H9 (cell line): ENCODE data around the gene RAD23B. TPM values are rescaled to one million over a fixed set of nuclear protein-coding genes. Genes with fewer than 3 reads are reported as not detected.

Experiments used
- DNase-seq: peaks from one replicate; pipeline ENCODE4 v3.0.0-alpha.2; 2017
- H2AFZ ChIP-seq: one replicate; pipeline ENCODE4 v1.6.1; 2013; ENCODE audit warnings: mild to moderate bottlenecking, low read length, control low read depth, moderate library complexity
- H2AK5ac ChIP-seq: 2 replicates; pipeline ENCODE4 v1.6.1; 2013; ENCODE audit warnings: low read length, control low read depth, mixed read lengths; ENCODE audit not compliant: insufficient read length
- H2BK120ac ChIP-seq: one replicate; pipeline ENCODE4 v1.6.1; 2013; ENCODE audit warnings: low read depth, mild to moderate bottlenecking, low read length, control low read depth, inconsistent platforms; ENCODE audit not compliant: poor library complexity, severe bottlenecking
- H2BK12ac ChIP-seq: 2 replicates; pipeline ENCODE4 v1.6.1; 2013; ENCODE audit warnings: low read length, control low read depth, mixed read lengths, low read depth; ENCODE audit not compliant: insufficient read length
- H2BK15ac ChIP-seq: 2 replicates; pipeline ENCODE4 v1.6.1; 2013; ENCODE audit warnings: low read depth, low read length, control low read depth
- H2BK20ac ChIP-seq: one replicate; pipeline ENCODE4 v1.6.1; 2013; ENCODE audit warnings: low read depth, mild to moderate bottlenecking, low read length, control low read depth, inconsistent platforms; ENCODE audit not compliant: poor library complexity, severe bottlenecking
- H2BK5ac ChIP-seq: 2 replicates; pipeline ENCODE4 v1.6.1; 2013; ENCODE audit warnings: low read length, control low read depth, mixed read lengths; ENCODE audit not compliant: insufficient read length
- H3K14ac ChIP-seq: 2 replicates; pipeline ENCODE4 v1.6.1; 2013; ENCODE audit warnings: low read length, control low read depth; ENCODE audit not compliant: insufficient read depth
- H3K18ac ChIP-seq: 2 replicates; pipeline ENCODE4 v1.6.1; 2013; ENCODE audit warnings: low read depth, mild to moderate bottlenecking, mixed read lengths, low read length, control low read depth; ENCODE audit not compliant: insufficient read length
- H3K23ac ChIP-seq: 2 replicates; pipeline ENCODE4 v1.6.1; 2013; ENCODE audit warnings: low read length, control low read depth, mixed read lengths, low read depth; ENCODE audit not compliant: insufficient read length
- H3K23me2 ChIP-seq: 2 replicates; pipeline ENCODE4 v1.6.1; 2013; ENCODE audit warnings: low read depth, mild to moderate bottlenecking, mixed read lengths, low read length, control low read depth; ENCODE audit not compliant: insufficient read length, poor library complexity, severe bottlenecking
- H3K27ac ChIP-seq: 2 replicates; pipeline ENCODE4 v1.5.1; 2013; ENCODE audit warnings: low read length, control low read depth, mixed read lengths, low read depth; ENCODE audit not compliant: insufficient read length
- H3K27me3 ChIP-seq: 2 replicates; pipeline ENCODE4 v1.6.1; 2013; ENCODE audit warnings: low read length, control low read depth, inconsistent platforms; ENCODE audit not compliant: insufficient read depth
- H3K4ac ChIP-seq: 2 replicates; pipeline ENCODE4 v1.6.1; 2013; ENCODE audit warnings: low read depth, mild to moderate bottlenecking, control low read depth, inconsistent platforms, low read length, moderate library complexity
- H3K4me1 ChIP-seq: 2 replicates; pipeline ENCODE4 v1.6.1; 2013; ENCODE audit warnings: low read length, control low read depth, inconsistent platforms; ENCODE audit not compliant: insufficient read depth
- H3K4me2 ChIP-seq: 2 replicates; pipeline ENCODE4 v1.6.1; 2013; ENCODE audit warnings: low read length, control low read depth, mixed read lengths; ENCODE audit not compliant: insufficient read length, insufficient read depth
- H3K56ac ChIP-seq: 2 replicates; pipeline ENCODE4 v1.6.1; 2013; ENCODE audit warnings: low read depth, mild to moderate bottlenecking, mixed read lengths, low read length, control low read depth; ENCODE audit not compliant: insufficient read length
- H3K79me1 ChIP-seq: 2 replicates; pipeline ENCODE4 v1.6.1; 2013; ENCODE audit warnings: low read depth, mild to moderate bottlenecking, moderate library complexity, low read length, control low read depth, inconsistent platforms; ENCODE audit not compliant: insufficient read depth, poor library complexity, severe bottlenecking
- H3K79me2 ChIP-seq: 2 replicates; pipeline ENCODE4 v1.6.1; 2013; ENCODE audit warnings: low read length, control low read depth, inconsistent platforms; ENCODE audit not compliant: insufficient read depth
- H3K9ac ChIP-seq: 2 replicates; pipeline ENCODE4 v1.6.1; 2013; ENCODE audit warnings: low read length, control low read depth, mixed read lengths; ENCODE audit not compliant: insufficient read length; ENCODE audit errors: extremely low read depth
- H3K9me3 ChIP-seq: one replicate; pipeline ENCODE4 v1.6.1; 2013; ENCODE audit warnings: low read depth, low read length, inconsistent platforms; ENCODE audit not compliant: control insufficient read depth
- H3T11ph ChIP-seq: one replicate; pipeline ENCODE4 v1.6.1; 2013; ENCODE audit warnings: mild to moderate bottlenecking, low read length, control low read depth, inconsistent platforms
- H4K20me1 ChIP-seq: one replicate; pipeline ENCODE4 v1.6.1; 2013; ENCODE audit not compliant: control insufficient read depth, insufficient read length, insufficient read depth
- H4K5ac ChIP-seq: 2 replicates; pipeline ENCODE4 v1.6.1; 2013; ENCODE audit warnings: low read depth, mild to moderate bottlenecking, mixed read lengths, low read length, control low read depth; ENCODE audit not compliant: insufficient read length
- H4K8ac ChIP-seq: replicated peaks from 2 replicates; pipeline ENCODE4 v1.6.1; 2013; ENCODE audit warnings: low read length, control low read depth, mixed read lengths, low read depth; ENCODE audit not compliant: insufficient read length
- H4K91ac ChIP-seq: 2 replicates; pipeline ENCODE4 v1.6.1; 2013; ENCODE audit warnings: low read depth, mild to moderate bottlenecking, moderate library complexity, mixed read lengths, low read length, control low read depth; ENCODE audit not compliant: insufficient read length
- H3K27ac Mint-ChIP-seq, 3 experiments: 2 replicates in 2 of 3; 3 replicates in 1 of 3; pipeline ENCODE4 v1.8.0; 2020 to 2021; ENCODE audit warnings: mixed read lengths in 3 of 3, mild to moderate bottlenecking in 1 of 3, moderate library complexity in 1 of 3
- H3K27me3 Mint-ChIP-seq: 2 replicates; pipeline ENCODE4 v1.8.0; 2021; ENCODE audit warnings: low read depth, mild to moderate bottlenecking, moderate library complexity, mixed read lengths
- H3K36me3 Mint-ChIP-seq, 3 experiments: 2 replicates in 2 of 3; 3 replicates in 1 of 3; pipeline ENCODE4 v1.8.0; 2020 to 2021; ENCODE audit warnings: low read depth in 3 of 3, mixed read lengths in 3 of 3; ENCODE audit not compliant: insufficient read depth in 1 of 3
- H3K4me1 Mint-ChIP-seq, 2 experiments: 2 replicates each; pipeline ENCODE4 v1.8.0; 2020; ENCODE audit warnings: mixed read lengths in 2 of 2
- H3K4me3 Mint-ChIP-seq, 2 experiments: 2 replicates in 1 of 2; 3 replicates in 1 of 2; pipeline ENCODE4 v1.8.0; 2020 to 2021; ENCODE audit warnings: mild to moderate bottlenecking in 2 of 2, mixed read lengths in 2 of 2, moderate library complexity in 1 of 2
- H3K9me3 Mint-ChIP-seq, 2 experiments: 2 replicates in 1 of 2; 3 replicates in 1 of 2; pipeline ENCODE4 v1.8.0; 2020; ENCODE audit warnings: mild to moderate bottlenecking in 2 of 2, mixed read lengths in 2 of 2, moderate library complexity in 1 of 2
- WGBS: extraction: QIAGEN DNeasy Blood & Tissue Kit; methylation state at CpG from one replicate; pipeline ENCODE4 v1.1.7; 2013; ENCODE audit warnings: missing lambda C conversion rate, low lambda C conversion rate, mixed read lengths; ENCODE audit not compliant: insufficient read length; ENCODE audit errors: extremely low coverage; 5-methylcytosine and 5-hydroxymethylcytosine counted together
- total RNA-seq: library from RNA; stranded (reverse); gene quantifications from 2 replicates; pipeline ENCODE4 v1.2.1, GENCODE V29; 2021
- TF ChIP-seq, protein P1 (sequence below): fragments of 200-600 bp; sonication (generic); conservative IDR thresholded peaks from 3 replicates; pipeline ENCODE4 v1.8.0; 2021; ENCODE audit warnings: antibody characterized with exemption, mild to moderate bottlenecking

The RAD23B gene
- total RNA-seq, 1 experiment from 2014 or later = 154 TPM

DNA sequence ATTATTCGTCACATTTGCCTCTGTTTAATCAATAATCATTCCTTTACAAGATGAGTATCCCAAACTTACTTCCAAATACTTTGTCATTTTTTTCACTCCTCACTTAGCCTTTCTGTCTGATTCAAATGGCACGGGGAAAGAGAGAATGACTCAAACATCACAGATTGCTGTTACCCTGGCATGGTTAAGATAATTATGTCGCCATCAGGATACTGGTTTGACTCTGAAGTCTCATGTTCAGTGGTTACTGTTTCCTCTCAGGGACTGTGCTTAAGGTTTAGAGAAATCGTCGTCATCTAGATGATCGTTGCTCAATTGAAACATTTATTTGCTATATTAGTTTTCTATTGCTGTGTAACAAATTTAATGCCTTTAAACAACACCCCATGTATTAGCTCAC, 45.2 kb upstream of the RAD23B start:
- Histone ChIP-seq H3K56ac (no peak overlapping the region), H3K23ac (no peak overlapping the region), H3K27me3 (no peaks in the 10 kb centered on the region), H2AK5ac (no peak overlapping the region), H3K4me2 (no peak overlapping the region), H3K18ac (no peak overlapping the region), H3K4me1 (no peaks in the 10 kb centered on the region), H2BK120ac (no peak overlapping the region), H3K9ac (no peak overlapping the region), H3K9me3 (no peaks in the 10 kb centered on the region), H3K14ac (no peak overlapping the region), H3K4ac (no peak overlapping the region), H2BK15ac (no peak overlapping the region), H3T11ph (no peak overlapping the region), H4K5ac (no peak overlapping the region), H3K79me2 (no peaks in the 10 kb centered on the region), H3K27ac (no peak overlapping the region), H3K79me1 (no peaks in the 10 kb centered on the region), H4K20me1 (no peaks in the 10 kb centered on the region), H2BK12ac (no peak overlapping the region), H3K23me2 (no peaks in the 10 kb centered on the region), H4K8ac (no peak overlapping the region), H2BK5ac (no peak overlapping the region), H4K91ac (no peak overlapping the region), H2BK20ac (no peak overlapping the region), H2AFZ (no peak overlapping the region)
- no peak overlapping the region for H3K27ac Mint-ChIP-seq
- no CpG with 5 or more reads among the region's 6 CpGs for WGBS
- H3K4me1 Mint-ChIP-seq = peaks cover 27 to 32% of the 10 kb centered on the region in 2 experiments
- no peak overlapping the region for H3K4me3 Mint-ChIP-seq
- TF ChIP-seq, protein P1, sequence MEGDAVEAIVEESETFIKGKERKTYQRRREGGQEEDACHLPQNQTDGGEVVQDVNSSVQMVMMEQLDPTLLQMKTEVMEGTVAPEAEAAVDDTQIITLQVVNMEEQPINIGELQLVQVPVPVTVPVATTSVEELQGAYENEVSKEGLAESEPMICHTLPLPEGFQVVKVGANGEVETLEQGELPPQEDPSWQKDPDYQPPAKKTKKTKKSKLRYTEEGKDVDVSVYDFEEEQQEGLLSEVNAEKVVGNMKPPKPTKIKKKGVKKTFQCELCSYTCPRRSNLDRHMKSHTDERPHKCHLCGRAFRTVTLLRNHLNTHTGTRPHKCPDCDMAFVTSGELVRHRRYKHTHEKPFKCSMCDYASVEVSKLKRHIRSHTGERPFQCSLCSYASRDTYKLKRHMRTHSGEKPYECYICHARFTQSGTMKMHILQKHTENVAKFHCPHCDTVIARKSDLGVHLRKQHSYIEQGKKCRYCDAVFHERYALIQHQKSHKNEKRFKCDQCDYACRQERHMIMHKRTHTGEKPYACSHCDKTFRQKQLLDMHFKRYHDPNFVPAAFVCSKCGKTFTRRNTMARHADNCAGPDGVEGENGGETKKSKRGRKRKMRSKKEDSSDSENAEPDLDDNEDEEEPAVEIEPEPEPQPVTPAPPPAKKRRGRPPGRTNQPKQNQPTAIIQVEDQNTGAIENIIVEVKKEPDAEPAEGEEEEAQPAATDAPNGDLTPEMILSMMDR = no peak
- no peaks in the 10 kb centered on the region for H3K36me3 Mint-ChIP-seq
- H3K9me3 Mint-ChIP-seq = no peaks in the 10 kb centered on the region
- DNase-seq = no peak
- H3K27me3 Mint-ChIP-seq = no peaks in the 10 kb centered on the region; the same call in 1 of the 2 replicates
